HL-60 (cell line): ENCODE results near the gene NUP62.

Experiments
- DNase-seq, 2 experiments: peaks; one replicate each; pipeline ENCODE4 v3.0.0-alpha.2; 2010 to 2020; ENCODE audit warnings: low read depth in 1 of 2, low spot score in 1 of 2
- H3K27ac ChIP-seq: fragments of 250-450 bp; sonication (Bioruptor Pico); replicated peaks from 2 replicates; pipeline ENCODE4 v1.5.1; 2020; ENCODE audit warnings: mild to moderate bottlenecking, moderate library complexity
- H3K27me3 ChIP-seq: fragments of 250-450 bp; sonication (Bioruptor Pico); 2 replicates; pipeline ENCODE4 v1.5.1; 2021; ENCODE audit warnings: mild to moderate bottlenecking, moderate library complexity; ENCODE audit not compliant: insufficient read depth, poor library complexity, severe bottlenecking
- H3K4me3 ChIP-seq: replicated peaks from 2 replicates; pipeline ENCODE4 v1.5.1; 2011; ENCODE audit warnings: mild to moderate bottlenecking, control low read depth, low read length; ENCODE audit not compliant: insufficient read depth
- GABPA ChIP-seq: IDR thresholded peaks from 2 replicates; pipeline ENCODE4 v1.6.1; 2012; ENCODE audit warnings: low read depth
- POLR2AphosphoS5 ChIP-seq: IDR thresholded peaks from 2 replicates; pipeline ENCODE4 v1.6.1; 2012; ENCODE audit warnings: low read depth
- SPI1 ChIP-seq: IDR thresholded peaks from 2 replicates; pipeline ENCODE4 v1.6.1; 2012; ENCODE audit warnings: low read depth, mild to moderate bottlenecking, borderline replicate concordance
- TF ChIP-seq, protein P1 (sequence below): IDR thresholded peaks from one replicate; pipeline ENCODE4 v1.5.1; 2011; ENCODE audit warnings: low read length, control low read depth, inconsistent platforms; ENCODE audit not compliant: insufficient read depth
- TF ChIP-seq, protein P2 (sequence below): IDR thresholded peaks from 2 replicates; pipeline ENCODE4 v1.6.1; 2012; ENCODE audit warnings: low read depth; ENCODE audit not compliant: insufficient replicate concordance

Gene NUP62

DNA sequence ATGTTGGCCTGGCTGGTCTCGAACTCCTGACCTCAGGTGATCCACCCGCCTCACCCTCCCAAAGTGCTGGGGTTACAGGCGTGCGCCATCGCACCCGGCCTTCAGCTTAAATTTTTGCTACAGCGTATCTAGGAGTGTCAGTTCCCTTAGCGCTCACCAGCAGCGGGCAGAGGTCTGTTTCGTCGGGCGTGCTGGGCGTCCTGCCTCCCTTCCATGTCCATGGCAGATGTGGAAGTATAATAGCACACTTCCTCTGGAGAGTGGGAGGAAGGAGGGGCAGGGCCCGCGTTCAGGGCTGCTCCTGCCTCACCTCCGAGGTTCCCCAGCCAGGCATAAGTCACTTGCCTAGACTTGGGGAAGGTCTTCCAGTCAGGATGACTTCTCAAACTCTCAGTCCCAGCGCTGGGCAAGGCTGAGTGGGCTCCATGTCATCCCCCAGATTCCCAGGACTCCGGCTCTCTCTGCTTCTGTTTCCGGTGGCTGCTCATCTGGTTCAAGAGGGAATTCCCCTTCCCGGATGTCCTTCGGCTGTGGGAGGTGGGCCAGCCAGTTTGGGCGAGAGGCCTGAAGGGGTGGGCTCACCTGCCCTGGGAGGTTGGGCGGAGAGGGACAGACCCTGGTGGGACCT is 42.2 kb downstream of the NUP62 start:
- DNase-seq = no peak
- no peak overlapping the region for H3K27ac ChIP-seq
- TF ChIP-seq, protein P1, sequence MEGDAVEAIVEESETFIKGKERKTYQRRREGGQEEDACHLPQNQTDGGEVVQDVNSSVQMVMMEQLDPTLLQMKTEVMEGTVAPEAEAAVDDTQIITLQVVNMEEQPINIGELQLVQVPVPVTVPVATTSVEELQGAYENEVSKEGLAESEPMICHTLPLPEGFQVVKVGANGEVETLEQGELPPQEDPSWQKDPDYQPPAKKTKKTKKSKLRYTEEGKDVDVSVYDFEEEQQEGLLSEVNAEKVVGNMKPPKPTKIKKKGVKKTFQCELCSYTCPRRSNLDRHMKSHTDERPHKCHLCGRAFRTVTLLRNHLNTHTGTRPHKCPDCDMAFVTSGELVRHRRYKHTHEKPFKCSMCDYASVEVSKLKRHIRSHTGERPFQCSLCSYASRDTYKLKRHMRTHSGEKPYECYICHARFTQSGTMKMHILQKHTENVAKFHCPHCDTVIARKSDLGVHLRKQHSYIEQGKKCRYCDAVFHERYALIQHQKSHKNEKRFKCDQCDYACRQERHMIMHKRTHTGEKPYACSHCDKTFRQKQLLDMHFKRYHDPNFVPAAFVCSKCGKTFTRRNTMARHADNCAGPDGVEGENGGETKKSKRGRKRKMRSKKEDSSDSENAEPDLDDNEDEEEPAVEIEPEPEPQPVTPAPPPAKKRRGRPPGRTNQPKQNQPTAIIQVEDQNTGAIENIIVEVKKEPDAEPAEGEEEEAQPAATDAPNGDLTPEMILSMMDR = no peak
- TF ChIP-seq GABPA = no peak
- no peak for TF ChIP-seq POLR2AphosphoS5
- TF ChIP-seq SPI1 = no peak
- TF ChIP-seq, protein P2, sequence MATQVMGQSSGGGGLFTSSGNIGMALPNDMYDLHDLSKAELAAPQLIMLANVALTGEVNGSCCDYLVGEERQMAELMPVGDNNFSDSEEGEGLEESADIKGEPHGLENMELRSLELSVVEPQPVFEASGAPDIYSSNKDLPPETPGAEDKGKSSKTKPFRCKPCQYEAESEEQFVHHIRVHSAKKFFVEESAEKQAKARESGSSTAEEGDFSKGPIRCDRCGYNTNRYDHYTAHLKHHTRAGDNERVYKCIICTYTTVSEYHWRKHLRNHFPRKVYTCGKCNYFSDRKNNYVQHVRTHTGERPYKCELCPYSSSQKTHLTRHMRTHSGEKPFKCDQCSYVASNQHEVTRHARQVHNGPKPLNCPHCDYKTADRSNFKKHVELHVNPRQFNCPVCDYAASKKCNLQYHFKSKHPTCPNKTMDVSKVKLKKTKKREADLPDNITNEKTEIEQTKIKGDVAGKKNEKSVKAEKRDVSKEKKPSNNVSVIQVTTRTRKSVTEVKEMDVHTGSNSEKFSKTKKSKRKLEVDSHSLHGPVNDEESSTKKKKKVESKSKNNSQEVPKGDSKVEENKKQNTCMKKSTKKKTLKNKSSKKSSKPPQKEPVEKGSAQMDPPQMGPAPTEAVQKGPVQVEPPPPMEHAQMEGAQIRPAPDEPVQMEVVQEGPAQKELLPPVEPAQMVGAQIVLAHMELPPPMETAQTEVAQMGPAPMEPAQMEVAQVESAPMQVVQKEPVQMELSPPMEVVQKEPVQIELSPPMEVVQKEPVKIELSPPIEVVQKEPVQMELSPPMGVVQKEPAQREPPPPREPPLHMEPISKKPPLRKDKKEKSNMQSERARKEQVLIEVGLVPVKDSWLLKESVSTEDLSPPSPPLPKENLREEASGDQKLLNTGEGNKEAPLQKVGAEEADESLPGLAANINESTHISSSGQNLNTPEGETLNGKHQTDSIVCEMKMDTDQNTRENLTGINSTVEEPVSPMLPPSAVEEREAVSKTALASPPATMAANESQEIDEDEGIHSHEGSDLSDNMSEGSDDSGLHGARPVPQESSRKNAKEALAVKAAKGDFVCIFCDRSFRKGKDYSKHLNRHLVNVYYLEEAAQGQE = no peak
- no peak overlapping the region for H3K4me3 ChIP-seq
- H3K27me3 ChIP-seq = no peaks in the 10 kb centered on the region

GRCh38 chr19:49884760-49885159 is 44.5 kb downstream of the NUP62 start:
- TF ChIP-seq POLR2AphosphoS5 (no peak), SPI1 (no peak), GABPA (no peak)
- TF ChIP-seq, protein P2 = no peak
- TF ChIP-seq, protein P1 = no peak
- H3K27ac ChIP-seq = no peak overlapping the region
- no peak overlapping the region for H3K4me3 ChIP-seq
- no peaks in the 10 kb centered on the region for H3K27me3 ChIP-seq
- DNase-seq = no peak

GRCh38 chr19:49884109-49884508 is 45.2 kb downstream of the NUP62 start:
- Histone ChIP-seq H3K27ac (no peak overlapping the region), H3K4me3 (no peak overlapping the region), H3K27me3 (no peaks in the 10 kb centered on the region)
- no peak for DNase-seq
- no peak for TF ChIP-seq GABPA
- TF ChIP-seq, protein P2 = no peak
- TF ChIP-seq, protein P1 = no peak
